ENCODE measurements around the gene RSBN1.
"Not testable (repeated sequence)": the region's sequence is repeated elsewhere in the genome, so short reads cannot be mapped to it uniquely, and the experiment has no call there.

- TF ChIP-seq POLR2A (IDR thresholded peaks at IDR 0.05; ENCODE audit: low read depth, low read length); POLR2AphosphoS5 (IDR thresholded peaks at IDR 0.05; ENCODE audit: low read depth, low read length); TAF1 (IDR thresholded peaks at IDR 0.05; ENCODE audit: borderline replicate concordance, low read depth, low read length): not testable (repeated sequence)
These were observed 40.4 kb upstream of the RSBN1 start for GRCh38 chr1:113852694-113853093.
